ENCODE results near the gene RPS6KA5.
"Not testable (repeated sequence)": the region's sequence is repeated elsewhere in the genome, so short reads cannot be mapped to it uniquely, and the experiment has no call there.

RPS6KA5 gene

DNA sequence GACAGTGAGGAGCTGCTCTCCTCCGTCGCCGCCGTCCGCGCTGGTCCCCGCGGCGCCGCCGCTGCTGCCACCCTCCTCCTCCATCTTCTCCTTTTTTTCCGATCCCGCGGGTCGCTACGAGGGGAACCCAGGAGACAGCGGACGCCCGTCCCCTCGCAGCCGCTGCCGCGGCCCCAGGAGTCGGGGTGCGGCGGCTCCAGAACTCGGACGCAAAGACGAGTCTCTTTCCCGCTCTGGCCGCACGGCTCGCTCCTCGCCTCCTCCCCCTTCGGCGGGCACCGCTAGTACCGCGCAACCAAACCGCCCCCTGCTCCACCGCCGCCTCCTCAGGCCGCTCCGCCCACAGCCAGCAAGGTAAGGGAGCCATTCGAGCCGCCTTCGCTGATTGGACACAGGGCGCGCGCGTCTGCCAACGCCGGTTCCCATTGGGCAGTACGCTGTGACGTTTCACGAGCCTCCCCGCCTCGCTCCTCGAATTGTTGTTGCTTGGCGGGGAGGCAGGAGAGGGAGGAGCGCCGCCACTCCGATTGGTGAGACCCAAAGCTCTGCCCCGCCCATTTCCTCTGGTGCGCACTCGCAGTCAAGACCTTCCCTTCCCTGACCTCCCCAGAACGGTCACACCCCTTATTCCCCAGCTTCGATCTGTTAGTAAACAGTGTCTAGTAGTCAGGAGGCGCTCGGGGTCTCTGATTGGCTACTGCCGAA is at the start of gene RPS6KA5:
RPS6KA5 (minus strand) TSS at position 291 of the 705 bp plus-strand sequence; CDS start at position 84, 207 bp downstream.
- peak; percentile 100 for DNase-seq (ENCODE audit: low read depth)

DNA sequence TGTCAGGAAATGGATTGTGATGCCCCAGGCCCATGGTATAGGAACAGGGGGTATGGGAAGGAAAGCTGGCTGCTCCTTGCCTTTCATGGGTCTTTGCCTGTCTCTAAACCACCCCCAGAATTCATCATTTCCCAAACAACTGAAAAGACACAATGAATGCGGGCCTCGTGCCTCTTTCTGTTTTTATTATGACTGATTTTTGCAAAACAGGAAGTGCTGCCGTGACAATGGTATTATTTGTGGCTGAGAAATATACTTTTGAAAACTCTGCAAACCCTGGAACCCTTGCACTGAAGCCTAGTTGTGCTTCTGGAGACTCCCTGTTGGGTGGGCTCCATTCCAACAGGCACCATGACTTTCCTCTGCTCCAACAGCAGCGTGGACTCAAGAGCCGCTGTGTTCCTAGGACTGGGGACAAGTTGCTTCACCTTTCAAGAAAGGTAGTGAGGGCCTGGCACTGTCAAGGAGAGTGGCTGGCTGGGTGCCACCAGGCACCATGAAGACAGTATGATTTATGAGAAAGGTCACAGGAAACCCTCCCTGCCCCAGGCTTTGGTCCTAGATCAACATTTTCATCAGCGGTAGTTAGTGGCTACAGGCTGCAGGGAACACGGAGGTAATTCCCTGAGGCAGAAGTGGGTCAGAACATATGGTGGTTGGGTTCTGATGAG is 48.6 kb upstream of the RPS6KA5 start:
- peak; percentile 36 for DNase-seq (ENCODE audit: low read depth)

DNA sequence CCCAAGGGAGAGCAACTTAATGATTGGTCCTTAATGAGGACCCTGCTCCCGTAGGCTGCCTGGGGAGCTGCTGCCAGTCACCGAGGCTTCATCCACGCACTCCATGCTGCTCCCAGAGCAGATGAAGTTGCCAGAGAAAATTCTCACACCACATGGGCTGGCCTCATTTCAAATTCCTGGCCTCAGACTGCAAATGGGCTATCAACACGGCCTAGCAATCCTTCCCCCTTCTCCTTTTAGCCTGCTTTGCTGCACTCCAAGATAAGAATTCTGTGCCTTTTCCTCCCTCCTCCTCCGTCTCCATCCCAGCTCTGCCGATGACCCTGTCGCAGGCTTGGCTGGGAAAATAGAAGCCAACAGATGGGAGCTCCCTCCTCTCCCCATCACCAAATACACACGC is 42.7 kb upstream of the RPS6KA5 start:
- no peak for DNase-seq (ENCODE audit: low read depth)

DNA sequence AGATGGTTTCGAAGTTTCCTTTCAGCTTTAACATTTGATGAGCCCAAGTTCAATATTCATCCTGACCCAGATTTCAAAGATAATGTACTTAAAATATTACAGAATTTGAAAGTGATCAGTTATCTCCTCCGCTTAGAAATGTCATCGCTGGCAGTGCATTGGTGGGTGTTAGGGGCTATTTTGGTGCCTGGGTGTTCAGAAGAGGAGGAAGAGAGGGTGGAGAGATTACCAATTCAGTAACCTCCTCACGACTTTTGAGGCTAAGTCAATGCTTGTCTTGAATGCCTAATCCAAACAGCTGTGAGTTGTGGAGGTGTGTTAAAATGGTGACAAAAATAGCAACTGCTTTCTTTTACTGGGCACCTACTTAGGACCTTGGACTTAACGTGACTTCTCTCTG is 39.7 kb upstream of the RPS6KA5 start:
- no peak for DNase-seq (ENCODE audit: low read depth)

DNA sequence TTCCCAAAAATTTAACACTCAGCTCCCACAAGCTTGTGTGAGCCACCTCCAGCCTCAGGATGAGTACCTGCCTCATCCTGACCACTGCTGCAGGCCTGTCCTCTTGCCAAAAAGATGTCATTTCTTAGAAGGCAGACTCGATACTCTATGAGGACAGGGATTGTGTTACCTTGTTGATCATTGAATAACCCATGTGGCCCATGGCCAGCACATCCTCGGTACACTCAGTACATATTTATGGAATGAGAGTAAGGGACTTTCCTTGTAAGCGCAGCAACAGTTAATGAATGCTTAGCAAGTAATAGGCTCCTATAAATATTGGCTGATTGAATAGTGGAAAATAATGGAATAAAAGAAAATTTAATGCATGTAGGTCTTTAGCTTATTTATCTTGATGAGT is 38.1 kb upstream of the RPS6KA5 start:
- DNase-seq (ENCODE audit: low read depth): no peak

DNA sequence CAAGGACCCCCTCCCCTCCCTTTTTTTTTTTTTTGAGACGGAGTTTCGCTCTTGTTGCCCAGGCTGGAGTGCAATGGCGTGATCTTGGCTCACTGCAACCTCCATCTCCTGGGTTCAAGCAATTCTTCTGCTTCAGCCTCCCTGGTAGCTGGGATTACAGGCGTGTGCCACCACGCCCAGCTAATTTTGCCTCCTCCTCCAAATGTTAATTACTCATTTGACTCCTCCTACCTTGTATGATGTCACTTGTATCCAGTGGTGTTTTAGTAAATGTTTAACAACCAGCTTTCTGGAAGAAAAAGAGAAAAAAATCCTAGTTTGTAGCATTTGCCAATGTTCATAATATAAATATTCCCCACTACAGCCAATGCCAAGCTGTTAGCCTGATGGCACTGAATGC is 37.2 kb upstream of the RPS6KA5 start:
- DNase-seq (ENCODE audit: low read depth): not testable (repeated sequence)

DNA sequence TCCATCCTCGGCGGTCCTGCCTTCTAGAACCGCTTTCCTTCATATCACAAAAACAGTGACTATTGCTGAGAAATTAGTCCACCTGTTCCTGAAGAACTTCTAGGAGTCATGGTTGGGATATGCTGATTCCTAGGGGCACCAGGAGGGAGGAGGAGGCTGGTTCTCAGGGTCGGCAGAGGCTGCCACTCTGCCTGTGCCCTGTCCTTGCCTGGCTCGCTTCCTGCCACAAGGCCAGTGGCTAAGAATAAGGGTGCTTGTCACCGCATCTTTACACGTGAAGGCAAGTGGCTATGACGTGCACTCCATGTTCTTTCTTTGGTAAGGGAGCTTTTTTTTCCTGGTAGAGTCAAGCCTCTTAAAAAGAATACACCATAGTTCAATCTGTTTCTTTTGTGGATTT is 34.7 kb upstream of the RPS6KA5 start:
- DNase-seq (ENCODE audit: low read depth): no peak

DNA sequence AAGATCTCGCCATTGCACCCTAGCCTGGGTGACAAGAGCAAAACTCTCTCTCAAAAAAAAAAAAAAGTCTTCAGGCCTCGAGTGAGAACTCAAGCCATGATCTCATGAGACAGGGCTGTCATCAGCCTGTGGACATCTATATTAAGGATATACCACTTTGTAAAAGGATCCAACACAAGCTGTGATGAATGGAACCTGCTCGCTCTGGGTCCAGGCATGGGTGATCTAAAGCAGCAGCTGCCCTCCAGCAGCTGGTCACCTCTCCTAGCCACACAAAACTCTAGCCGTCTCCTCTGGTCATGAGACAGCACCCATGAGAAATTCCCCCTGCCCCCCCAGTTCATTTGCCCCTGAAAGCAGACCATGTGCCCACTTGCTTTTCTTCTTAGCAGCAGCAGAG is 34.3 kb upstream of the RPS6KA5 start:
- DNase-seq (ENCODE audit: low read depth): no peak

DNA sequence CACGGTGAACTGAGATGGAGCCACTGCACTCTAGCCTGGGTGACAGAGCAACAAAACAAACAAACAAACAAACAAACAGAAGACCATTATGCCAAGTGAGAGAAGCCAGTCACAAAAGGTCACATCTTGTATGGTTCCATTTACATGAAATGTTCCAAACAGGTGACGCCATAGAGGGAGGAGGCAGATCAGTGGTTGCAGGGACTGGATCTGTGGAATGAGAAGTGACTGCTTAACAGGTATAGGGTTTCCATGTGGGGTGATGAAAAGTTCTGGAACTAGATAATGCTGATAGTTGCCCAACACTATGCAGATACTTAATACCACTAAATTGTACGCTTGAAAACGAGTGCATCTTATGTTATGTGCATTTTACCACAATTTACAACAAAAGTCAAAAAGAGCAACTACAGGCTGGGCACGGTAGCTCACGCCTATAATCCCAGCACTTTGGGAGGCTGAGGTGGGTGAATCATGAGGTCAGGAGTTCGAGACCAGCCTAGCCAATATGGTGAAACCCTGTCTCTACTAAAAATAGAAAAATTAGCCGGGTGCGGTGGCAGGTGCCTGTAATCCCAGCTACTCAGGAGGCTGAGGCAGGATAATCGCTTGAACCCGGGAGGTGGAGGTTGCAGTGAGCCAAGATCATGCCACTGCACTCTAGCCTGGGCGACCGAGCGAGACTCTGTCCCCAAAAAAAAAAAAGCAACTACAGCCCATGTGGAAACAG is 33.5 kb upstream of the RPS6KA5 start:
- not testable (repeated sequence) for DNase-seq (ENCODE audit: low read depth)

DNA sequence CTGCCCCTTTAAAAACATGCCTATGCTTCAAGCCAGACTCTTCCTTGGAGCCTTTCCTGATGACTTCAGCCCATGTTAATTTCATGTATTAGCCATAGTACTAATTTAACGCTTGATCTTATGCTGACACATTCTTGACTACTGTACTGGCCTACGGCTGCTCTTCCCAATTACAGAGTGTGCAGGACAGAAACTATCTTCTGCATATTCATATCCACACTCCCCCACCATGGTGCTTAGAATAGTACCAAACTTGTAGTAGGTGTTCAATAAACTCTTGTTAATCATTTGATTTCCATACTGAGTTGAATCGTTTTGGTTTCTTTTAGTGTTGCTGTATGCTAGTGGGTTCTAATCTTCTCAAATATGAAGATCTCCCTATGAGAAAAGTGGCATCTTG is 31.6 kb upstream of the RPS6KA5 start:
- DNase-seq (ENCODE audit: low read depth): no peak

DNA sequence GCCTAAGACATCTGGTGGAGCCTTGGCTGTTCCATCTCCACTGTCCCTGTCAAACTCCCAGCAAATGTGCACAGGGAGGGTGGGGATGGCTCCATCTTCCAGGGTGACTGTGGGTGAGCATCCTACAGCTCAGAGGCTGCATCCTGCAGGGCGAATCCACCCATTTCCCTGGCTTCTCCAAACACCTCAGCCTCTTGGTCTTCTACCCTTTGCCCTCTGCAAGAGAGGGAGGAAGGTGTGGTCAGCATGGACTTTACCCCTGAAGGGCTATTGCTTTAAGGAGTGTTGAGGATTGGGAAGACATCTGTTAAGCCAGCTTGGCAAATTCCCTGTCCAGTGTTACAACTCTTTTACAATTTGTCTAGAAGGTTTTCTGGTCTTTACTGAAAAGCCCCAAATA is 30.3 kb upstream of the RPS6KA5 start:
- no peak for DNase-seq (ENCODE audit: low read depth)

DNA sequence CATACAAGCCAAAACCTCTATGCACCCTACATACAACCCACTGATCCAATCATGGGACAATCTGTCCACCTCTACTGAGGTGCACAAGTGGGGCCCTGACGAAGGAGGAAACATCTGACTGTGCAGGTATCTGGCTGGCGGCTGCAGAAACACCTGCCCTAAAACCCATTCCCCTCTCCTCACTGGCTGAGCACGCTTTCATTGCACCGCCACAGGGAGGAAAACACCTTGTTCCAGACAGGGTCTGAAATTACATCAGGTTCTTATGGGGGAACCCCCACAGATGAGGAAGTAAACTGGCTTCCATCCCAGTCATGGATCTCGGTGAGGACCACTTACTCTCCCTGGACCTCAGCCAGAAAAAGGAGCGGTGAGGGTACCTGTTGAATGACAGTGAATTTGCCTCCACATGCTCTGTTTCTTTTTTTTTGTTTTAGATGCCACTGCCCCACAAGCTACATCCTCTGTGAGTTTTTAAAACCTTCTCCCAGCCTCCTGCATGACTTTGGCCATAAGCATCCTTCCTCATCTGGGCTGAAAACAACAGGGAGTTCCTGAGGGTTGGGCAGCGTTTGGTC is 29.6 kb upstream of the RPS6KA5 start:
- no peak for DNase-seq (ENCODE audit: low read depth)

DNA sequence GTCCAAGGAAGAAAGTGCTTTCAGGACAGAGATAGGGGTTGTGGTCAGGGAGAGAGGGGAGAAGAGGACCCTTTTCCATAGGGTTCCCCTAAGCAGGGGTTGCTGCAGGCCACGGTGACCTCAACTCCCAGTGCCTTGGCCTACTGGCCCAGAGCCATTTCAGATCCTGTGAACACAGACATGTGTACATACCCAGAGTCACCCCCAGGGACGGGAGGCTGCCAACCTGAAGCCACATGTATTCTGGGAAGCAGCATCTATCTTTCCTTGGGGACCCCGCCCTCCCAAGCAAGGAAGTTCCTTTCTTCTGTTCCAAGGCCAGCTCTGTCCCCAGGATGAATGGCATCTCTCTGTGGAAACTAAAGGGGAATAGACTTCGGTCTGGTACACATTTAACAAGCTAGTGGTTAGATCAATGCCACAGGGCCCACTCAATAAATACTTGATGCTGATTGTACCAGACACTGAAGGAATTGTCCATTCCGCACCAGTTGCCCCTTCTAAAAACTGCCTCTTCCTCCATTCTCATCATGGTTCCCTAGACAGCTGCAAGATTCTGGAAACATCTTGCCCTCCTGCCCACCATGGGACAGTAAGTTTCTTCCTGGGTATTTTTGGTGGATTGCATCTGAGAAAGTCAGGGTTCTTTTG is 28.3 kb upstream of the RPS6KA5 start:
- DNase-seq (ENCODE audit: low read depth): no peak

DNA sequence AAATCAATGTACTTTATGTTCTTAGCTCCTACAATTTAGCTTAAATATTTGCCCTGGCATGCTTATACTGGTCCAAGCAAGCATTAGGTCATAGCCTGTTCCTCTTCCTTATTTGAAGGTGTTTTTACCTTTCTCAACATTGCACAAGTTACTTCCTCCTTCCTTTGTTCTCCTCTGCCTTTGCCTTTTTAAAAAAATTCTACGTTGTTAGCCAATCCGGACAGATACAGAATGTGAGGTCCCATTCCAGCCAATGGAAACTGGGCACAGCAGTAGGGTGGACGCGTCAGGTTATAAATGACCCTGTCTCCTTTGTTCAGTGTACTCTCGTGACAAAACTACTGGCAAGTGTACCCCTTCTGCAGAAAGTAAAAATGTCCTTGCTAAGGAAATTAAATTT is 27.0 kb upstream of the RPS6KA5 start:
- DNase-seq (ENCODE audit: low read depth): not testable (repeated sequence)

DNA sequence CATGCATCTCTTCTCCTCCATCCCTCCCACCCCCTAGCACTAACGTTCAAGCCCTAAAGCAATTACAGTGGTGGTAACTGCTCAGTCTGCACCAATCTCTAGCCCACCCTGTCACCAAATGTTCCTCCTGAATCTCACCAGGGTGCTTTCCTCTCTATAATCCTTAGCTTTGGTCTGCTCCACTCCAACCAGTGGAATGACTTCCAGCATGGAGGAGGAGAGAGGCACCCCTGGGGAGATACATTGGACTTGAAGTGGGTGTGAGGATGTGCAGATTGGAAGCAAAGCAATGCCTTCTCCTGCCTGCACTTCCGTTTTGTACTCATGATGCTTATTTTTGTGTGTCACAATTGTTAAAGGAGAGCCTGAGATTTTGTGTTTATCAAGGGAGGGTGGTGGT is 24.1 kb upstream of the RPS6KA5 start:
- no peak for DNase-seq (ENCODE audit: low read depth)

DNA sequence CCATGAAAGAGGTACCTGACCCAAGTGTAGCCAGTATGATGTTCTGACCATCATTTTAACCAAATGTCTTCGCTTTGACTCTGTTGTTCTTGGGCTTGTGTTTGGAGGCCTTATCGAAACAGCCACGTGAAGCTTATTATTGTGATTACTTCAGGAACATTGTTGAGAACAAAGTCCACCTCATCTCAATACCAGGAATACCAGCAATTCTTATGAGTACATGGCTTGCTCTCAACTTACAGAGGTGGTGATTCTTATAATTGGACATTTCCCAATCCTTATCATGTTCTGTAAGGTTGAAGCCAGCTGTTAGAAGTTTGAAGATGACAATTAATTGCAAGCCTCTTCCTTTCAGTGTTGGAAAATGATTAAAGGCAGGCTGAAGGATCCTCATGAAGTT is 21.8 kb upstream of the RPS6KA5 start:
- no peak for DNase-seq (ENCODE audit: low read depth)

DNA sequence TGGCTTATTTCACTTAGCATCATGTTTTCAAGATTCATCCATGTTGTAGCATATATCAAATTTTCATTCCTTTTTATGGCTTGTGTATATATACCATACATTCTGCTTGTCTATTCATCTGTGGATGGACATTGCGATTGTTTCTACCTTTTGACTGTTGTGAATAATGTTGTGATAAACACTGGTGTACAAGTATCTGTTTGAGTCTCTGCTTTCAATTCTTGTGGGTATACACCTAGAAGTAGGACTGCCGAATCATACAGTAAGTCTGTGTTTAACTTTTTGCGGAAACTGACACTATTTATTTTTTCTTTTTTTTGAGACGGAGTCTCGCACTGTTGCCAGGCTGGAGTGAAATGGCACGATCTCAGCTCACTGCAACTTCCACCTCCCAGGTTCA is 19.6 kb upstream of the RPS6KA5 start:
- DNase-seq (ENCODE audit: low read depth): no peak

DNA sequence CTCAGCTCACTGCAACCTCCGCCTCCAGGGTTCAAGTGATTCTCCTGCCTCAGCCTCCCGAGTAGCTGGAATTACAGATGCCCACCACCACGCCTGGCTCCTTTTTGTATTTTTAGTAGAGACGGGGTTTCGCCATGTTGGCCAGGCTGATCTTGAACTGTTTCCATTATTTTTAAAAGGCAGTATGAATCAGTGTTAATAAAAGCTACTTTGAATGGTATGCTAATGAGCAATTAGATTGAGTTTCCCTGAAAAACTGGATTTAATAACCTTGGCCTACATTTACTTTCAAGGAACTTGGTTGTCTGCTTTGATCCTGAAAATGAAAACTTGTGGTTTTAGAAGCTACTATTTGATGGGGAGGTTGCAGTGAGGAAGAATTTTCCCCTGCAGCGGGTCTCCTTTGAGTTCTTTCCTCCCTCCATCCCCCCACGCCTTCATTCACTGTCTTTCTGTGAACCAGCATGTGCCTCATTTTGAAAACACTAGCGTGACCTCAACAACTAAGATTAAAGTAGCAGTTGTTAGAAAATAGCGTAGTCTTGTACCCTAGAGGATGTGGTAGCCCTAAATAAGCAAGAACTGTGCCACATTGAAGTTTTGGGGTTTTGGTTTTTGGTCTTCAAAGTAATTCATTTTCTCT is 17.8 kb upstream of the RPS6KA5 start:
- no peak for DNase-seq (ENCODE audit: low read depth)

DNA sequence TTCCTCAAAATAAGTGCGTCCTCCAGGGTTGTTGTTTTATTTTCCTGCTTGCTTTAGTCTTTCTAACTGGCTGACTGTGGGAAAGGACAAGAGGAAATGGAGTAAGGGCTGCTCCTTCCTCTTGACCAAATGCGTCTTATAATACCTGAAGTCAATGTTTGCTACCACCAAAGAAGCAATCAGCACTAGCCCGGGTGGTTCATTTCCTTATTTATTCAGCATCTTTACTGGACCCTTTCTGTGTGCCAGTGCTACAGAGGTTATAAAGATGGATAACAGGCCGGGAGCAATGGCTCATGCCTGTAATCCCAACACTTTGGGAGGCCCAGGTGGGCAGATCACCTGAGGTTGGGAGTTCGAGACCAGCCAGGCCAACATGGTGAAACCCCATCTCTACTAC is 15.1 kb upstream of the RPS6KA5 start:
- DNase-seq (ENCODE audit: low read depth): no peak

DNA sequence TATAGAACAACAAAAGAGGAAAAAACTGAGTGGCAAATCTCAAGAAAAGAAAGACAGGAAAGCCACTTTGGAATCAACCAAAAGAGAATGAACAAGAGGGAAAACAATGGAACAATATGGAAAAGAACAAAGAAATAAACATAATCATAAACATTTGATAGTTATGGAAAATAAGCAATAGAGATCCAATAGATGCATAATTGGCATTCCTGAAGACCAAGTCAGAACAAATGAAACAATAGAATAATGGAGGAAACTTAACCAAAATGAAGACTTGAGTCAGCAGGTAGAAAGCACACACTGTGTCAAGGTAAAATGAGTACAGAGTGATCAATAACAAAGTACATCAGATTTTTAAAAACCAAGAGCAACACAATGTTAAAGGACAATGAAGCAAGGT is 10.1 kb upstream of the RPS6KA5 start:
- DNase-seq (ENCODE audit: low read depth): no peak

DNA sequence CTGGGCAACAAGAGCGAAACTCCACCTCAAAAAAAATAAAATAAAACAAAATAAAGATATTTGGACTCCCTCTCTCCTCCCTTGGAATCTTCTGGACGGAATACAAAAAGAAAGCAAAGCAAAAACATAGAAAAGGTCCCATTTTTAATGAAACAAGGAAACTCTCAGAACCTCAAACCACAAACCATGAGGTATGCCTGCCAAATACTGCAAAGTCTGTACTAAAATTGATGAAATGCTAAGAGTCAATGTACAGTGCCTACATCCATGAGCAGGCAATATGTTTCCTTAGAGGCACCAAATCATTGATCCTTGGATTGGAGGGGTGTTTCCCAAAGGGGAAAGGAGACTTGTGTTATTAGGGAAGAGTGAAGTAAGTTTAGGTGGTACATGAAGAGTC is 8.2 kb upstream of the RPS6KA5 start:
- DNase-seq (ENCODE audit: low read depth): peak; percentile 19

DNA sequence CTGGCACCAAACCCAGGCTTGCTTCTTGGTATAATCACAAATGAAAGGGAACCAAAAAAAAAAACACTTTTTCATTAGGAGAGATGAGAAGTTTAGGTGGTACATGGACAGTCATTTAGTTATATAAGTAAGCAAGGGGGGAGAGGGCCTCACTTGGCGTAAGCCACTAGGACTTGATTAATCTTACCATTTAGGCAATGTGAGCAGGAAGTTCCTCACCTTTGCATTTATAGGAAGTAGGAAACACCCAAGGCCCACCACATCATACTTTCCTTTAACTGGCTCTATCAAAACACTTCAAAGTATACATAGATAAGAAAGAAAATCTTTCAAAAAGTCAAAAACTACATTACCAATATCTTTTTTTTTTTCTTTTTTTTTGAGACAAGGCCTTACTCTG is 6.7 kb upstream of the RPS6KA5 start:
- no peak for DNase-seq (ENCODE audit: low read depth)
